Urothelium cell line (cell line): ENCODE measurements around the gene WASHC3.

Source experiments
- DNase-seq: peaks from one replicate; pipeline ENCODE4 v3.0.0; 2011; ENCODE audit warnings: low spot score, mixed read lengths
- FAIRE-seq: peaks from 2 replicates; lab custom pipeline; 2011; peaks lifted over from hg19 to GRCh38; lab: Jason Lieb, UNC

WASHC3 gene

DNA sequence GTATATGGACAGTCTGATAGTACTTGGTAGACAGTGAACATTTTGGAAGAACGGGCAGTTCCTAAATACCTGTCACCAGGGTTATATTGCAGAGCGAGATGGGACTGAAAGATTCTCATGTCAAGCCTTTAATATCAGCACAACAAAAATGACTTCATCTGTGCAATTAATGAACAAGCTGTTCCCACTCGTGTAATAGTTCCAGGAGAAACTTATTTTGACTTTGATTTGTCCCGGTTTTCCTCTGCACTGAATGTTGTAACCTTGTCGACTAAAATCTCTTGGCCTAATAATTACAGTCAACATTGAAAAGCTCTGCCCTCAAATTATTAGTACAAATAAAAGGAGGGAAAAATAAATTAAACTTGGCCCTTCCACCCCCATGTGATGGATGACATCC lies 79.5 kb downstream of the WASHC3 start:
- DNase-seq: no peak
- no peak for FAIRE-seq

DNA sequence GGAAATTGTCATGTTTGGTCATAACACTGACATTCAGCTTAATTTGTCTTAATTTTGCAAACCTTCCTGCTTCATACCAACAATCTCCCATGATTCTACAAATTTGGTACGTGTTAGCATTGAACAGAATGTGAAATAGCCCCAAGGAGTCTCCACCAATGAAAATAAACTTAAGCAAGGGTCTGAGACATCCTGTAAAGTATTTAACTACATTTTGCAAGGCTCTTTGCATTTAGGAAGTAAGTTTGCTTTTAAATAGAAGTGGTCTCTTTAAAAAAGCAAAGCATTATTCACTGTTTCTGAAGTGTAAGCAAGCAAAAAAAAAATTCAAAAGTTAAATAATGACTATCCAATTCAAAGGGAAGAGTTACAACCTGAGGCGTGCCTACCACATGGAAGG lies 79.9 kb downstream of the WASHC3 start:
- no peak for DNase-seq
- FAIRE-seq: no peak

DNA sequence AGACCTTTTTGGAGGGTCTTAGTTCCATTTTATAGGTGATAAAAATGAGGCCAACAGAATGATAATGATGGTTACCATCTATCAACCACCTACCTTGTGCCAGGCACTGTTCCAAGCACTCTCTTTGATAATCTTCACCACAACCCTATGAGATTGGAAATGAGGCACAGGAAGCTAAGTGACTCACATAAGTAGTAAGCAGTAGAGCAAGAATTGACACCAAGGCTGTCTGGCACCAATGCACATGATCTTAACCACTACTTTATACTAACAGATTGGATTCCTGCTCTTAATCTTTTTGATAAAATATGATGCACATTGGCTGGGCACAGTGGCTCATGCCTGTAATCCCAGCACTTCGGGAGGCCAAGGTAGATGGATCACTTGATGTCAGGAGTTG lies 93.0 kb downstream of the WASHC3 start:
- FAIRE-seq (no peak), DNase-seq (no peak)

DNA sequence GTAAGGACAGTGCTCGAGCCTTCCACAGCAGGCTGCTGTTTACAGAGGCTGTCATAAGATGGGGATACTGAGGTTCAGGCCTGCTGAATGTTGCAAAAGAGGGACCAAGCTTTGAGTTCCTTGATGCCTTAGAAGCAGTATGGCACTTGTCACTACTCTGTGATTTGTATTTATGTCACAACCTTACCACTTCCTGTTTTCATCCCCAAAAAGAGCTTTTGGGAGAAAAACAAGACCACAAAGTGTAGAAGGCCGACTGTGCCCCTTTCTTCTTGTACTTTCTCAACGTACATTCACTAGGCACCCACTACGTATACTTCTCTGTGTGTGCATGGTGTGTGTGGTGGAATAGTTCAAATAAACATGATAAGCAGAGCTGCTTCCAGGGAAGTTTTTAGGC lies 94.3 kb downstream of the WASHC3 start:
- FAIRE-seq: no peak
- DNase-seq: no peak

DNA sequence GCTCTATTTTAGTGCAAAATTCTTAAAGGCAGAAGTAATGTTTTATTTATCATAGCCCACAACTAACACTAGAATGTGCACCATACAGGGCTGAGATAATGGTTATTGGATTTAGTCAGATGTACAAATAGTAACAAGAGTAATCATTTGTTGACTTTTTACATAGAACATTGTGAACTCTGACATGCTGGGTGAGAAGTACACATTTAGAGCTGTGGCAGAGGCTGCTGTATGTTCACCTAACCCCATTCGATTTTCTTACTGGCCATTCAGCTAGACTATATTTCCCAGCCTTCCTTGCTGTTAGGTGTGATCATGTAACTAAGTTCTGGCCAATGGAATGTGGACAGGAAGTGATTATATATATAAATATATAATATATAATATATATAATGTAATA lies 95.3 kb downstream of the WASHC3 start:
- no peak for DNase-seq
- FAIRE-seq: no peak

DNA sequence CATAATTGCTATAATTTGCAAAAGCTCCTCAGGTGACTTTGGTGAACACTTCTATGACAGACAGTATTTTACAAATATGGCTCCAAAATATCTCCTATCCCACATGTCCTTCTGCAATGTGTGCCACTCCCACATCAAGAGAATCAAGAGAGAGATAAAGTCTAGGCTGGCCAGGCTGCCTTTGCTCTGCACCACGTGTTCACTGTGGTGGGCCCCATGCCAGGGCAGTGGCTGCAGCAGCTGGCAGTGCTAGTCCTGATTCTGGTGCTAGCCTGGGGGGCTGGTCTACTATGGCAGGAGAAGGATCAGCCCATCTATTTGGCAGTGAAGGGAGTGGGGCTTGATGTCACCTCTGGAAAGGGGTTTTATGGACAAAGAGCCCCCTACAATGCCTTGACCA lies 98.1 kb downstream of the WASHC3 start:
- DNase-seq (no peak), FAIRE-seq (no peak)
